Peyer's patch (tissue), 4 donors: ENCODE measurements around the gene GMPPA.

Experiments used
- POLR2A ChIP-seq, 2 donors: fragments of 450-650 bp; IDR thresholded peaks; one replicate each; pipeline ENCODE4 v1.5.1; 2017; ENCODE audit warnings: antibody characterized with exemption in 2 of 2, mild to moderate bottlenecking in 2 of 2, moderate library complexity in 2 of 2
- TF ChIP-seq, protein P1 (sequence below), 6 experiments: fragments of 450-650 bp in 4 of 6; fragments of 200-600 bp in 2 of 6; sonication (generic) in 1 of 6; IDR thresholded peaks; one replicate each; pipeline ENCODE4 v1.5.1; 2017 to 2019; ENCODE audit warnings: antibody characterized with exemption in 6 of 6, mild to moderate bottlenecking in 3 of 6, moderate library complexity in 1 of 6

DNA sequence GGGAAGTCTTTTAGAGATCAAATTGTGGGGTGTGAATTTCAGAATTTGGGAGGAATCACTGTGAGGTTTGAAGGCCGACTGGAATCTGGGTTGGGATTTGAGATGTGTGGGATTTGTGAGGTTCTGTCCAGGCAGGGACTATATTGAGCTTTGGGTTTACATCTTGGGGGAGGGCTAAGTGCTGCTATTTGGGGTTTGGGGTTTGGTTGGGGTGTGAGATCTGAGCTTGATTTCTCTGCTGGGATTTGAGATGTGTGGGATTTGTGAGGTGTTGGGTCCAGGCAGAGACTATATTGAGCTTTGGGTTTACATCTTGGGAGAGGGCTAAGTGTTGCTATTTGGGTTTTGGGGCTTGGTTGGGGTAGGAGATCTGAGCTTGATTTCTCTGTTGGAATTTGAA lies 864 bp downstream of the GMPPA start:
- TF ChIP-seq, protein P1, sequence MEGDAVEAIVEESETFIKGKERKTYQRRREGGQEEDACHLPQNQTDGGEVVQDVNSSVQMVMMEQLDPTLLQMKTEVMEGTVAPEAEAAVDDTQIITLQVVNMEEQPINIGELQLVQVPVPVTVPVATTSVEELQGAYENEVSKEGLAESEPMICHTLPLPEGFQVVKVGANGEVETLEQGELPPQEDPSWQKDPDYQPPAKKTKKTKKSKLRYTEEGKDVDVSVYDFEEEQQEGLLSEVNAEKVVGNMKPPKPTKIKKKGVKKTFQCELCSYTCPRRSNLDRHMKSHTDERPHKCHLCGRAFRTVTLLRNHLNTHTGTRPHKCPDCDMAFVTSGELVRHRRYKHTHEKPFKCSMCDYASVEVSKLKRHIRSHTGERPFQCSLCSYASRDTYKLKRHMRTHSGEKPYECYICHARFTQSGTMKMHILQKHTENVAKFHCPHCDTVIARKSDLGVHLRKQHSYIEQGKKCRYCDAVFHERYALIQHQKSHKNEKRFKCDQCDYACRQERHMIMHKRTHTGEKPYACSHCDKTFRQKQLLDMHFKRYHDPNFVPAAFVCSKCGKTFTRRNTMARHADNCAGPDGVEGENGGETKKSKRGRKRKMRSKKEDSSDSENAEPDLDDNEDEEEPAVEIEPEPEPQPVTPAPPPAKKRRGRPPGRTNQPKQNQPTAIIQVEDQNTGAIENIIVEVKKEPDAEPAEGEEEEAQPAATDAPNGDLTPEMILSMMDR (IDR thresholded peaks at IDR 0.05): no peak
- no peak for TF ChIP-seq POLR2A (IDR thresholded peaks at IDR 0.05)
